Adrenal gland (tissue), 12 donors: ENCODE results near the gene ZNF281. TPM values are rescaled to one million over a fixed set of nuclear protein-coding genes. Genes with fewer than 3 reads are reported as not detected.
A peak's percentile ranks its signal among the peaks of the same experiment; 100 is the strongest.

ENCODE experiments used
- DNase-seq, 7 donors: peaks; one replicate each; pipeline ENCODE4 v3.0.0-alpha.2; 2019 to 2020
- H3K27ac ChIP-seq, 5 donors: fragments of 200-600 bp; sonication (generic) in 4 of 5; 1 replicate in 3 of 5; 2 replicates in 2 of 5; pipeline versions ENCODE4 v1.5.1 to v1.8.0; 2016 to 2020; ENCODE audit warnings: mild to moderate bottlenecking in 1 of 5
- H3K27me3 ChIP-seq: fragments of 200-600 bp; 2 replicates; pipeline ENCODE4 v1.8.0; 2021
- H3K36me3 ChIP-seq, 2 donors: fragments of 200-600 bp; replicated peaks in 1 of 2; 1 replicate in 1 of 2; 2 replicates in 1 of 2; pipeline versions ENCODE4 v1.5.1 to v1.8.0; 2018 to 2022
- H3K4me1 ChIP-seq, 2 donors: fragments of 200-600 bp; replicated peaks in 1 of 2; 1 replicate in 1 of 2; 2 replicates in 1 of 2; pipeline versions ENCODE4 v1.5.1 to v1.8.0; 2018 to 2021
- H3K4me3 ChIP-seq, 4 donors: fragments of 200-600 bp; sonication (generic) in 3 of 4; one replicate each; pipeline ENCODE4 v1.5.1; 2016 to 2018
- H3K9me3 ChIP-seq, 3 donors: fragments of 200-600 bp; sonication (generic) in 1 of 3; replicated peaks in 1 of 3; 1 replicate in 2 of 3; 2 replicates in 1 of 3; pipeline versions ENCODE4 v1.5.1 to v1.8.0; 2016 to 2021
- POLR2A ChIP-seq, 2 donors: fragments of 450-650 bp; IDR thresholded peaks; one replicate each; pipeline ENCODE4 v1.6.1; 2017; ENCODE audit warnings: antibody characterized with exemption in 2 of 2, mild to moderate bottlenecking in 2 of 2, moderate library complexity in 1 of 2
- WGBS, 4 donors: extraction: QIAGEN DNeasy Blood & Tissue Kit in 2 of 4; methylation state at CpG; one replicate each; pipeline versions ENCODE4 v1.1.5 to v1.1.7; 2013 to 2017; 5-methylcytosine and 5-hydroxymethylcytosine counted together
- intact Hi-C, 2 donors: fragments of 100-400 bp; cut with DNase I; formaldehyde crosslinking; loops; one replicate each; pipeline versions ENCODE4 v1.14.1 to v1.15.0; 2022 to 2023
- polyA plus RNA-seq, 3 donors: library from polyadenylated mRNA; stranded (reverse); fragments of 200-250 nt in 2 of 3; fragments of 350-450 nt in 1 of 3; fragmentation: Illumina TruSeq in 1 of 3; extraction: RNeasy Lipid Tissue Mini Kit (QIAGEN cat#74804) in 1 of 3; gene quantifications; one replicate each; pipeline ENCODE4 v1.2.3, GENCODE V29; 2013 to 2014
- total RNA-seq, 9 donors: library from RNA; depleted of rRNA in 4 of 9; stranded (reverse); fragments of >200 nt in 4 of 9; fragments of 120-200 nt in 1 of 9; fragmentation: NEBNext Ultra II Directional in 1 of 9; extraction: Animal tissue kit (Norgen Biotek cat#: 25700) in 1 of 9; gene quantifications; one replicate each; pipeline versions ENCODE4 v1.1.0 to v1.2.4, GENCODE V29; 2013 to 2023
- TF ChIP-seq, protein P1 (sequence below), 6 experiments: fragments of 450-650 bp in 4 of 6; fragments of 200-600 bp in 2 of 6; sonication (generic) in 1 of 6; IDR thresholded peaks; 1 replicate in 5 of 6; 2 replicates in 1 of 6; pipeline versions ENCODE4 v1.5.1 to v1.8.0; 2016 to 2021; ENCODE audit warnings: antibody characterized with exemption in 6 of 6, mild to moderate bottlenecking in 2 of 6, moderate library complexity in 1 of 6
- donor health status: healthy with polysubstance abuse.
- donor health status: Bipolar disorder and iron deficiency.
- donor health status: DM: yes; HTN: yes; CAD: no.
- donor health status: DM: no; HTN: no; CAD: no.
- donor health status: DM: no; HTN: no; CAD: no.
- donor health status: DM: yes; HTN: yes; CAD: no.

Gene ZNF281
- total and polyA plus RNA-seq, 12 donors = 2.2 to 11.6 (median 8.4) TPM

DNA sequence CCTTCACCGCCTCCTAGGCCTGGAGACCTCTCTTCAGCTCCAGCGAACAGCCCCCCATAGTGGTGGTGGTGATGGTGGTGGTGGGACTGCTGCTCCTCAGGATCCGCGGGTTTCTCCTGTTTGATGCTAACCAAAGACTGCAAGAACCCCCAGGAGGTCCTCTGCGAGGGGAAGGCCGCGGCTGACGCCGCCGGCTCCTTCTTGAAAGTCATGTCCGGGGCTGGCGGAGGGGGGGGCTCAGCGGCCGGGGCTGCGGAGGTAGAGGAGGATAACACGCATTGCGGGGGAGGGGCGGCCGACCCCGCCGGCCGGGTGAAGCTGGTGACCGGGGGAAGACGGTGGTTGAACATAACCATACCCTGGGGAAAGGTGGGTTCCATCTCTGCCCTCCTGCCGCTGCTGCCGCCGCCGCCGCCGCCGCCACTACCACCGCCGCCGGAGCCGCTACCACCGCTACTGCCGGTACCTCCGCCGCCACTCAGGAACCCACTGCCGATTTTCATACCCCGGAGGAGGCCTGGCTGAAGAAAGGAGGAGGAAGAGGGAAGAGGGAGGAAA, 554 bp downstream of the ZNF281 start:
- peak; percentile 30 to 56 (median 43) for DNase-seq
- intact Hi-C loops = no loop called here
- H3K27me3 ChIP-seq = no peaks in the 10 kb centered on the region
- 2 to 4% (median 2%) methylated on average over 33 to 41 of the region's 41 CpGs; no CpG with 5 or more reads in 1 of the 4 donors for WGBS, 4 donors
- H3K27ac ChIP-seq = peak overlapping the region; percentile 17 to 87 (median 79)
- no peaks in the 10 kb centered on the region for H3K36me3 ChIP-seq
- no peaks in the 10 kb centered on the region for H3K9me3 ChIP-seq
- peak overlapping the region; percentile 81 to 91 (median 86) for H3K4me3 ChIP-seq
- peaks cover 5 to 44% of the 10 kb centered on the region in 2 donors for H3K4me1 ChIP-seq
- TF ChIP-seq, protein P1, sequence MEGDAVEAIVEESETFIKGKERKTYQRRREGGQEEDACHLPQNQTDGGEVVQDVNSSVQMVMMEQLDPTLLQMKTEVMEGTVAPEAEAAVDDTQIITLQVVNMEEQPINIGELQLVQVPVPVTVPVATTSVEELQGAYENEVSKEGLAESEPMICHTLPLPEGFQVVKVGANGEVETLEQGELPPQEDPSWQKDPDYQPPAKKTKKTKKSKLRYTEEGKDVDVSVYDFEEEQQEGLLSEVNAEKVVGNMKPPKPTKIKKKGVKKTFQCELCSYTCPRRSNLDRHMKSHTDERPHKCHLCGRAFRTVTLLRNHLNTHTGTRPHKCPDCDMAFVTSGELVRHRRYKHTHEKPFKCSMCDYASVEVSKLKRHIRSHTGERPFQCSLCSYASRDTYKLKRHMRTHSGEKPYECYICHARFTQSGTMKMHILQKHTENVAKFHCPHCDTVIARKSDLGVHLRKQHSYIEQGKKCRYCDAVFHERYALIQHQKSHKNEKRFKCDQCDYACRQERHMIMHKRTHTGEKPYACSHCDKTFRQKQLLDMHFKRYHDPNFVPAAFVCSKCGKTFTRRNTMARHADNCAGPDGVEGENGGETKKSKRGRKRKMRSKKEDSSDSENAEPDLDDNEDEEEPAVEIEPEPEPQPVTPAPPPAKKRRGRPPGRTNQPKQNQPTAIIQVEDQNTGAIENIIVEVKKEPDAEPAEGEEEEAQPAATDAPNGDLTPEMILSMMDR (IDR thresholded peaks at IDR 0.05) = no peak
- no peak for TF ChIP-seq POLR2A (IDR thresholded peaks at IDR 0.05)

DNA sequence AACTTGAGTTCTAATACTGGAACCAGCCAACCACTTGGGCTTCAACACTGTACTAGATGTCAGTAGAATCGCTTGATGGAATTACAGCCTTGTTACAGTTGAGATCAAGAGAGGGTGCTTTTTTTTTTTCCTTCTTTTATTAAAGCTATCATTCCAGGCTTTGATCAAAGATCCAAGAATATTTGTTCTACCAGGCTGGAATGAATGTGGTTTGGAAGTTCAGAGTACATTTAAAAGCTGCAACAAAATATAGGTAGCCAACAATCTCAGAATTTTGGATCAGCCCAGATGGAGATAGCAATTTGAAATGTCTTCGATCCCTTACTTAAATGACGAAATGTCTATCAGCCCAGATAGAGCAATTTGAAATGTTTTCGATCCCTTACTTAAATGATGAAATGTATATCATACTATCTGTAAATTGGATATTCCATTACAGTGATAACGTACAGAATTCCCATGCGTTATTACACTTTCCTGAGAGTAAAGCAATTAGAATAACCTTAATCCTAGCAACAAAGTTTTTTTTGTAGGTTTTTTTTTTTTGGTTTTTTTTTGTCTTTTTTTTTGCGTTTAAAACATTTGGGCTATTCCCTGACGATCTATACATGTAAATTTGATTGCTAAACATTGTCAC, 3.6 kb downstream of the ZNF281 start:
- peaks cover 5 to 44% of the 10 kb centered on the region in 2 donors for H3K4me1 ChIP-seq
- no peaks in the 10 kb centered on the region for H3K27me3 ChIP-seq
- intact Hi-C loops = no loop called here
- no peak for DNase-seq
- WGBS, 4 donors = 94 to 96% (median 95%) methylated on average over 8 of the region's 8 CpGs
- H3K27ac ChIP-seq = no peak overlapping the region
- no peaks in the 10 kb centered on the region for H3K9me3 ChIP-seq
- H3K36me3 ChIP-seq = no peaks in the 10 kb centered on the region
- H3K4me3 ChIP-seq = no peak overlapping the region
- no peak for TF ChIP-seq POLR2A (IDR thresholded peaks at IDR 0.05)
- TF ChIP-seq, protein P1 (IDR thresholded peaks at IDR 0.05) = no peak

DNA sequence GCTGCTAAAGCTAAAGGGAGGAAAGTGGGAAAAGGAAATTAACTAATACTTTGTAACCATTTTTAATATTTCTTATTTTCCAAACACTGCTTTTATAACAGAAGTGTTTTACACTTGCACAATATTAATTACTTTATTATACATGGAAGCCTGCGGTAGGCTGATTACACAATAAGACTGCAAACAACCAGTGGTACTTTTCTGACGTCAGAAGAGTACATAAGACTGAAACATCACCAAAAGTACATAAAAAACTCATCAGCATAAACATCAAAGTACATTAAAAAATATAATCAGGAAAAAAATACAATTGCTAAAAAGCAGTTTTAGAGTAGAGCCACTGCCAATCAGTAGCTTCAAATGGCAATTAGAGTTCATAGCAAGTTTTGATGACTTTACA, 4.6 kb downstream of the ZNF281 start:
- TF ChIP-seq, protein P1 (IDR thresholded peaks at IDR 0.05) = no peak
- no peak for TF ChIP-seq POLR2A (IDR thresholded peaks at IDR 0.05)

DNA sequence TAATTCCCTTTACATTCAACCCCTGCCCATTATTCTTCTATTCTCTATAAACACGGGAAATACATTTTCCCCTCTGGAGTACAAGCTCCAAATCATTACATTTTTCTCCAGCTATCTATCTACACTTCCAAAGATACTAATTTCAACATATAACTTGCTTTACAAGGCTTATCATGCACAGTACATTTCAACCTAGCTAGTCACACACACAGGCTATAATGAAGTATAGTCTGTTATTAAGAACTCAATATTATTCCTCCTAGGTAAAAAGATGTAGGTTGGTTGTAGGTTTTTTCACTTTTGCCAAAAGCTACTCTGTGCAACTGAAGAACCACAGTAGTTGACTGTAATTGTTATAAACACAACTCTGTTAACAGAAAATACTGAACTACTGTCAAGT, 8.1 kb downstream of the ZNF281 start:
- Histone ChIP-seq H3K9me3 (no peaks in the 10 kb centered on the region), H3K36me3 (no peaks in the 10 kb centered on the region), H3K27ac (no peak overlapping the region), H3K4me3 (no peak overlapping the region), H3K4me1 (peaks cover 0 to 16% of the 10 kb centered on the region in 2 donors), H3K27me3 (no peaks in the 10 kb centered on the region)
- WGBS, 4 donors = 88 to 97% (median 90%) methylated on average over 1 of the region's 1 CpG
- no peak for DNase-seq
- TF ChIP-seq POLR2A (IDR thresholded peaks at IDR 0.05) = no peak
- TF ChIP-seq, protein P1 (IDR thresholded peaks at IDR 0.05) = no peak
- intact Hi-C loops = no loop called here

More for the DNA sequence above, 4.6 kb downstream of the ZNF281 start:
- 67 to 80% (median 71%) methylated on average over 2 of the region's 2 CpGs for WGBS, 4 donors
- intact Hi-C loops = no loop called here
- no peak overlapping the region for H3K27ac ChIP-seq
- no peaks in the 10 kb centered on the region for H3K27me3 ChIP-seq
- peaks cover 5 to 40% of the 10 kb centered on the region in 2 donors for H3K4me1 ChIP-seq
- no peak overlapping the region for H3K4me3 ChIP-seq
- DNase-seq = no peak
- H3K36me3 ChIP-seq = no peaks in the 10 kb centered on the region
- no peaks in the 10 kb centered on the region for H3K9me3 ChIP-seq
